ENCODE measurements around the gene FA2H.
"Not testable (repeated sequence)": the region's sequence is repeated elsewhere in the genome, so short reads cannot be mapped to it uniquely, and the experiment has no call there.

The FA2H gene

GRCh38 chr16:74774223-74775139 lies at the start of gene FA2H:
Gene FA2H (minus strand): TSS chr16:74774820. CDS start chr16:74774755, 65 bp downstream.
- peak; percentile 42 for DNase-seq (ENCODE audit: low spot score)

- no peak for DNase-seq (ENCODE audit: low spot score)
Observed at GRCh38 chr16:74817851-74818250, 43.2 kb upstream of the FA2H start.

- peak; percentile 62 for DNase-seq (ENCODE audit: low spot score)
Observed at GRCh38 chr16:74813109-74813641, 38.6 kb upstream of the FA2H start.

- DNase-seq (ENCODE audit: low spot score) = no peak
Observed at GRCh38 chr16:74811911-74812310, 37.3 kb upstream of the FA2H start.

GRCh38 chr16:74811216-74811615 lies 36.6 kb upstream of the FA2H start:
- DNase-seq (ENCODE audit: low spot score) = not testable (repeated sequence)

GRCh38 chr16:74807052-74807646 lies 32.5 kb upstream of the FA2H start:
- DNase-seq (ENCODE audit: low spot score) = no peak

- no peak for DNase-seq (ENCODE audit: low spot score)
Observed at GRCh38 chr16:74800216-74800871, 25.7 kb upstream of the FA2H start.

- DNase-seq (ENCODE audit: low spot score) = no peak
Observed at GRCh38 chr16:74797414-74797813, 22.8 kb upstream of the FA2H start.

- DNase-seq (ENCODE audit: low spot score) = no peak
Observed at GRCh38 chr16:74795104-74795503, 20.5 kb upstream of the FA2H start.

- DNase-seq (ENCODE audit: low spot score) = no peak
Observed at GRCh38 chr16:74794668-74795067, 20.0 kb upstream of the FA2H start.

- DNase-seq (ENCODE audit: low spot score) = no peak
Observed at GRCh38 chr16:74793571-74793970, 19.0 kb upstream of the FA2H start.

- no peak for DNase-seq (ENCODE audit: low spot score)
Observed at GRCh38 chr16:74792225-74792624, 17.6 kb upstream of the FA2H start.

GRCh38 chr16:74791749-74792148 lies 17.1 kb upstream of the FA2H start:
- not testable (repeated sequence) for DNase-seq (ENCODE audit: low spot score)

GRCh38 chr16:74788108-74788507 lies 13.5 kb upstream of the FA2H start:
- no peak for DNase-seq (ENCODE audit: low spot score)

- no peak for DNase-seq (ENCODE audit: low spot score)
Observed at GRCh38 chr16:74785031-74785430, 10.4 kb upstream of the FA2H start.

- no peak for DNase-seq (ENCODE audit: low spot score)
Observed at GRCh38 chr16:74778646-74779045, 4.0 kb upstream of the FA2H start.

- no peak for DNase-seq (ENCODE audit: low spot score)
Observed at GRCh38 chr16:74776926-74777325, 2.3 kb upstream of the FA2H start.

- DNase-seq (ENCODE audit: low spot score) = no peak
Observed at GRCh38 chr16:74775255-74775654, 635 bp upstream of the FA2H start.

- no peak for DNase-seq (ENCODE audit: low spot score)
Observed at GRCh38 chr16:74773446-74774222, 986 bp downstream of the FA2H start.

GRCh38 chr16:74771656-74772315 lies 2.8 kb downstream of the FA2H start:
- DNase-seq (ENCODE audit: low spot score) = no peak

- no peak for DNase-seq (ENCODE audit: low spot score)
Observed at GRCh38 chr16:74770831-74771526, 3.6 kb downstream of the FA2H start.

Data from CD4-positive, alpha-beta T cell treated with Interleukin-6 at 100 ng/mL for 8 hours (primary cell).